ENCODE results near the gene SLC36A1.
"Not testable (repeated sequence)": the region's sequence is repeated elsewhere in the genome, so short reads cannot be mapped to it uniquely, and the experiment has no call there.

Gene SLC36A1

GRCh38 chr5:151447174-151448037 lies at the start of gene SLC36A1:
TSS of gene SLC36A1 (plus strand) at chr5:151447603. CDS start at chr5:151458793, 11,190 bp downstream.
- DNase-seq (ENCODE audit: low read depth in 1 of 2, low spot score in 1 of 2): peak; percentile 90 to 95
- no peak for TF ChIP-seq JUND (IDR thresholded peaks at IDR 0.05; ENCODE audit: low read depth)
- in situ Hi-C loops (cut with HindIII; ENCODE audit: low pct_unique_long_range_greater_than_20kb, low sequenced_read_pairs): no loop called here

- TF ChIP-seq JUND (IDR thresholded peaks at IDR 0.05; ENCODE audit: low read depth): no peak
- DNase-seq (ENCODE audit: low read depth in 1 of 2, low spot score in 1 of 2): no peak
- in situ Hi-C loops (cut with HindIII; ENCODE audit: low pct_unique_long_range_greater_than_20kb, low sequenced_read_pairs): no loop called here
Measured at GRCh38 chr5:151405334-151406160, 41.9 kb upstream of the SLC36A1 start.

- peak; percentile 47 to 68 for DNase-seq (ENCODE audit: low read depth in 1 of 2, low spot score in 1 of 2)
- no peak for TF ChIP-seq JUND (IDR thresholded peaks at IDR 0.05; ENCODE audit: low read depth)
- in situ Hi-C loops (cut with HindIII; ENCODE audit: low pct_unique_long_range_greater_than_20kb, low sequenced_read_pairs): no loop called here
Measured at GRCh38 chr5:151406322-151406947, 41.0 kb upstream of the SLC36A1 start.

- DNase-seq (ENCODE audit: low read depth in 1 of 2, low spot score in 1 of 2): peak in 1 of 2 experiments; percentile 18
- in situ Hi-C loops (cut with HindIII; ENCODE audit: low pct_unique_long_range_greater_than_20kb, low sequenced_read_pairs): no loop called here
- no peak for TF ChIP-seq JUND (IDR thresholded peaks at IDR 0.05; ENCODE audit: low read depth)
Measured at GRCh38 chr5:151408591-151409230, 38.7 kb upstream of the SLC36A1 start.

GRCh38 chr5:151413800-151414199 lies 33.6 kb upstream of the SLC36A1 start:
- in situ Hi-C loops (cut with HindIII; ENCODE audit: low pct_unique_long_range_greater_than_20kb, low sequenced_read_pairs): no loop called here
- DNase-seq (ENCODE audit: low read depth in 1 of 2, low spot score in 1 of 2): peak in 1 of 2 experiments; percentile 17
- TF ChIP-seq JUND (IDR thresholded peaks at IDR 0.05; ENCODE audit: low read depth): no peak

GRCh38 chr5:151414536-151414935 lies 32.9 kb upstream of the SLC36A1 start:
- in situ Hi-C loops (cut with HindIII; ENCODE audit: low pct_unique_long_range_greater_than_20kb, low sequenced_read_pairs): no loop called here
- DNase-seq (ENCODE audit: low read depth in 1 of 2, low spot score in 1 of 2): peak in 1 of 2 experiments; percentile 26
- TF ChIP-seq JUND (IDR thresholded peaks at IDR 0.05; ENCODE audit: low read depth): no peak

GRCh38 chr5:151417712-151418111 lies 29.7 kb upstream of the SLC36A1 start:
- in situ Hi-C loops (cut with HindIII; ENCODE audit: low pct_unique_long_range_greater_than_20kb, low sequenced_read_pairs): no loop called here
- DNase-seq (ENCODE audit: low read depth in 1 of 2, low spot score in 1 of 2): no peak
- TF ChIP-seq JUND (IDR thresholded peaks at IDR 0.05; ENCODE audit: low read depth): no peak

GRCh38 chr5:151420127-151420526 lies 27.3 kb upstream of the SLC36A1 start:
- TF ChIP-seq JUND (IDR thresholded peaks at IDR 0.05; ENCODE audit: low read depth): no peak
- in situ Hi-C loops (cut with HindIII; ENCODE audit: low pct_unique_long_range_greater_than_20kb, low sequenced_read_pairs): no loop called here

GRCh38 chr5:151424892-151425523 lies 22.4 kb upstream of the SLC36A1 start:
- in situ Hi-C loops (cut with HindIII; ENCODE audit: low pct_unique_long_range_greater_than_20kb, low sequenced_read_pairs): no loop called here
- no peak for TF ChIP-seq JUND (IDR thresholded peaks at IDR 0.05; ENCODE audit: low read depth)
- no peak for DNase-seq (ENCODE audit: low read depth in 1 of 2, low spot score in 1 of 2)

More at GRCh38 chr5:151420127-151420526, 27.3 kb upstream of the SLC36A1 start:
- no peak for DNase-seq (ENCODE audit: low read depth in 1 of 2, low spot score in 1 of 2)

- in situ Hi-C loops (cut with HindIII; ENCODE audit: low pct_unique_long_range_greater_than_20kb, low sequenced_read_pairs); DNase-seq (ENCODE audit: low read depth in 1 of 2, low spot score in 1 of 2): not testable (repeated sequence)
Measured at GRCh38 chr5:151426347-151426746, 21.1 kb upstream of the SLC36A1 start.

- peak in 1 of 2 experiments; percentile 22 for DNase-seq (ENCODE audit: low read depth in 1 of 2, low spot score in 1 of 2)
- no peak for TF ChIP-seq JUND (IDR thresholded peaks at IDR 0.05; ENCODE audit: low read depth)
- in situ Hi-C loops (cut with HindIII; ENCODE audit: low pct_unique_long_range_greater_than_20kb, low sequenced_read_pairs): no loop called here
Measured at GRCh38 chr5:151427258-151427657, 20.1 kb upstream of the SLC36A1 start.

- DNase-seq (ENCODE audit: low read depth in 1 of 2, low spot score in 1 of 2): no peak
- no peak for TF ChIP-seq JUND (IDR thresholded peaks at IDR 0.05; ENCODE audit: low read depth)
- in situ Hi-C loops (cut with HindIII; ENCODE audit: low pct_unique_long_range_greater_than_20kb, low sequenced_read_pairs): no loop called here
Measured at GRCh38 chr5:151430731-151431130, 16.7 kb upstream of the SLC36A1 start.
